GM23338 (cell line): ENCODE measurements around the gene PSTK. TPM values are rescaled to one million over a fixed set of nuclear protein-coding genes. Genes with fewer than 3 reads are reported as not detected.

Experiments
- ATAC-seq: fragments of 200-7000 bp; cut with Tn5 transposase; 3 replicates; pipeline ENCODE4 v1.9.1; 2020
- DNase-seq: peaks from one replicate; pipeline ENCODE4 v3.0.0-alpha.2; 2015; ENCODE audit warnings: low spot score
- H2AFZ ChIP-seq: fragments of 200-600 bp; sonication (generic); 2 replicates; pipeline ENCODE4 v1.8.0; 2016; ENCODE audit warnings: antibody characterized with exemption, mild to moderate bottlenecking, moderate library complexity
- H3F3A ChIP-seq: fragments of 200-600 bp; sonication (generic); replicated peaks from 2 replicates; pipeline ENCODE4 v1.8.0; 2017; ENCODE audit warnings: antibody characterized with exemption, mixed run types, low read depth
- H3K27ac ChIP-seq: fragments of 200-600 bp; sonication (generic); 2 replicates; pipeline ENCODE4 v1.6.1; 2016; ENCODE audit warnings: low read depth
- H3K27me3 ChIP-seq: fragments of 200-600 bp; sonication (generic); 2 replicates; pipeline ENCODE4 v1.8.0; 2016; ENCODE audit warnings: mild to moderate bottlenecking, mixed run types, moderate library complexity; ENCODE audit not compliant: insufficient read depth
- H3K36me3 ChIP-seq: fragments of 200-600 bp; sonication (generic); 2 replicates; pipeline ENCODE4 v1.8.0; 2016; ENCODE audit warnings: mild to moderate bottlenecking; ENCODE audit not compliant: insufficient read depth
- H3K4me1 ChIP-seq: fragments of 200-600 bp; sonication (generic); 2 replicates; pipeline ENCODE4 v1.8.0; 2016; ENCODE audit warnings: mild to moderate bottlenecking, moderate library complexity; ENCODE audit not compliant: insufficient read depth
- H3K4me2 ChIP-seq: fragments of 200-600 bp; sonication (generic); 2 replicates; pipeline ENCODE4 v1.7.1; 2017; ENCODE audit warnings: mixed run types
- H3K4me3 ChIP-seq: fragments of 200-600 bp; sonication (generic); 2 replicates; pipeline ENCODE4 v1.6.1; 2016; ENCODE audit warnings: mixed run types
- H3K79me2 ChIP-seq: fragments of 200-600 bp; sonication (generic); replicated peaks from 2 replicates; pipeline ENCODE4 v1.8.0; 2017; ENCODE audit warnings: mild to moderate bottlenecking; ENCODE audit not compliant: insufficient read depth
- H3K9me2 ChIP-seq: fragments of 200-600 bp; sonication (generic); 2 replicates; pipeline ENCODE4 v1.8.0; 2017; ENCODE audit not compliant: insufficient read depth
- H4K20me1 ChIP-seq: fragments of 200-600 bp; sonication (generic); replicated peaks from 2 replicates; pipeline ENCODE4 v1.8.0; 2017; ENCODE audit warnings: mild to moderate bottlenecking; ENCODE audit not compliant: insufficient read depth
- H3K27ac Mint-ChIP-seq: 2 replicates; pipeline ENCODE4 v1.8.0; 2020; ENCODE audit warnings: inconsistent platforms, mild to moderate bottlenecking, moderate library complexity, mixed read lengths
- H3K27me3 Mint-ChIP-seq: 3 replicates; pipeline ENCODE4 v1.8.0; 2022; ENCODE audit warnings: low read depth, mild to moderate bottlenecking, moderate library complexity, mixed read lengths, inconsistent platforms; ENCODE audit not compliant: insufficient read depth, poor library complexity
- H3K36me3 Mint-ChIP-seq: 3 replicates; pipeline ENCODE4 v1.8.0; 2021; ENCODE audit warnings: low read depth, mild to moderate bottlenecking, inconsistent platforms, moderate library complexity, mixed read lengths
- H3K4me1 Mint-ChIP-seq: 3 replicates; pipeline ENCODE4 v1.8.0; 2020; ENCODE audit warnings: mild to moderate bottlenecking, inconsistent platforms, mixed read lengths
- H3K4me3 Mint-ChIP-seq: 3 replicates; pipeline ENCODE4 v1.8.0; 2021; ENCODE audit warnings: moderate library complexity, mild to moderate bottlenecking, inconsistent platforms, mixed read lengths
- H3K9me3 Mint-ChIP-seq: 3 replicates; pipeline ENCODE4 v1.8.0; 2020; ENCODE audit warnings: moderate library complexity, mild to moderate bottlenecking, inconsistent platforms, mixed read lengths
- CTCF ChIP-seq, 2 experiments: fragments of 200-600 bp in 1 of 2; sonication (generic) in 1 of 2; conservative IDR thresholded peaks; 2 replicates each; pipeline versions ENCODE4 v1.5.1 to v1.6.1; 2016 to 2017; ENCODE audit warnings: antibody characterized with exemption in 2 of 2, low read depth in 2 of 2, mild to moderate bottlenecking in 2 of 2, moderate library complexity in 1 of 2
- ETS1 ChIP-seq: IDR thresholded peaks from 2 replicates; pipeline ENCODE4 v1.6.1; 2016; ENCODE audit warnings: antibody characterized with exemption
- EZH2 ChIP-seq: fragments of 200-600 bp; sonication (generic); IDR thresholded peaks from one replicate; pipeline ENCODE4 v1.8.0; 2017; ENCODE audit warnings: antibody characterized with exemption, mild to moderate bottlenecking, low read depth; ENCODE audit not compliant: unreplicated experiment
- EZH2phosphoT487 ChIP-seq: fragments of 200-600 bp; sonication (generic); IDR thresholded peaks from one replicate; pipeline ENCODE4 v1.8.1; 2018; ENCODE audit warnings: antibody characterized with exemption; ENCODE audit not compliant: unreplicated experiment
- JUNB ChIP-seq: IDR thresholded peaks from one replicate; pipeline ENCODE4 v1.6.1; 2016; ENCODE audit warnings: antibody characterized with exemption; ENCODE audit not compliant: unreplicated experiment
- NANOG ChIP-seq: IDR thresholded peaks from 2 replicates; pipeline ENCODE4 v1.6.1; 2016; ENCODE audit warnings: antibody characterized with exemption, borderline replicate concordance
- POLR2AphosphoS5 ChIP-seq: IDR thresholded peaks from 2 replicates; pipeline ENCODE4 v1.6.1; 2016; ENCODE audit warnings: antibody characterized with exemption, low read depth
- ZNF114 ChIP-seq: fragments of 250-450 bp; sonication (Bioruptor Pico); IDR thresholded peaks from 2 replicates; pipeline ENCODE4 v1.5.0; 2020; ENCODE audit warnings: mild to moderate bottlenecking, moderate library complexity
- ZNF331 ChIP-seq: fragments of 250-450 bp; sonication (Bioruptor Pico); IDR thresholded peaks from 2 replicates; pipeline ENCODE4 v1.5.0; 2020; ENCODE audit warnings: low read depth, mild to moderate bottlenecking, moderate library complexity
- ZNF462 ChIP-seq: fragments of 250-450 bp; sonication (Bioruptor Pico); IDR thresholded peaks from 2 replicates; pipeline ENCODE4 v1.5.0; 2020; ENCODE audit warnings: mild to moderate bottlenecking, moderate library complexity
- polyA plus RNA-seq: library from polyadenylated mRNA; unstranded; fragments of >200 nt; fragmentation: Nextera tagmentation; extraction: Ambion mirVana; gene quantifications from 2 replicates; pipeline ENCODE4 v1.2.1, GENCODE V29; 2016
- total RNA-seq: library from RNA; depleted of rRNA; stranded (reverse); fragments of >200 nt; shearing (Covaris generic); gene quantifications from 2 replicates; pipeline ENCODE4 v1.2.3, GENCODE V29; 2014

PSTK gene
- total and polyA plus RNA-seq, 2 experiments from 2014 or later = 2.3 to 9.3 TPM

GRCh38 chr10:123027861-123028260, 47.7 kb downstream of the PSTK start (continued):
- no peak for TF ChIP-seq EZH2
- no peak for TF ChIP-seq ZNF114 (CRISPR knock-in tag)

GRCh38 chr10:123031124-123031523, 50.9 kb downstream of the PSTK start:
- no peaks in the 10 kb centered on the region for H4K20me1 ChIP-seq
- H3K27me3 ChIP-seq = no peaks in the 10 kb centered on the region
- H3K27ac ChIP-seq = no peak overlapping the region
- peaks cover 13% of the 10 kb centered on the region for H3K4me1 ChIP-seq
- Mint-ChIP-seq H3K4me3 (no peak overlapping the region), H3K36me3 (peaks cover 9% of the 10 kb centered on the region; the same call in 1 of the 3 replicates), H3K27me3 (no peaks in the 10 kb centered on the region), H3K4me1 (peaks cover 16% of the 10 kb centered on the region; the same call in 2 of the 3 replicates), H3K9me3 (no peaks in the 10 kb centered on the region), H3K27ac (no peak overlapping the region)
- H3F3A ChIP-seq = no peaks in the 10 kb centered on the region
- H2AFZ ChIP-seq = no peak overlapping the region
- no peak overlapping the region for H3K4me3 ChIP-seq
- no peaks in the 10 kb centered on the region for H3K36me3 ChIP-seq
- no peak for DNase-seq
- H3K79me2 ChIP-seq = no peaks in the 10 kb centered on the region
- no peak for TF ChIP-seq EZH2phosphoT487
- no peak overlapping the region for H3K4me2 ChIP-seq
- no peak for ATAC-seq
- no peaks in the 10 kb centered on the region for H3K9me2 ChIP-seq

- no peak for ATAC-seq
- Histone ChIP-seq H3K9me2 (no peaks in the 10 kb centered on the region), H3K27ac (no peak overlapping the region), H3K36me3 (no peaks in the 10 kb centered on the region), H2AFZ (no peak overlapping the region), H3K4me2 (no peak overlapping the region), H3K79me2 (no peaks in the 10 kb centered on the region), H3K4me1 (peaks cover 9% of the 10 kb centered on the region; the same call in 1 of the 2 replicates), H3F3A (no peaks in the 10 kb centered on the region; the same call in 1 of the 2 replicates), H3K4me3 (no peak overlapping the region), H4K20me1 (no peaks in the 10 kb centered on the region), H3K27me3 (no peaks in the 10 kb centered on the region)
- H3K4me3 Mint-ChIP-seq = no peak overlapping the region
- peaks cover 12% of the 10 kb centered on the region for H3K4me1 Mint-ChIP-seq
- no peak for DNase-seq
- H3K27ac Mint-ChIP-seq = no peak overlapping the region
- H3K36me3 Mint-ChIP-seq = peaks cover 12% of the 10 kb centered on the region; the same call in 2 of the 3 replicates
- peaks cover 4% of the 10 kb centered on the region for H3K27me3 Mint-ChIP-seq
- no peaks in the 10 kb centered on the region for H3K9me3 Mint-ChIP-seq
- TF ChIP-seq CTCF (conservative IDR thresholded peaks at IDR 0.05; ENCODE audit: low read depth in 2 of 2) = no peak
- no peak for TF ChIP-seq NANOG
- TF ChIP-seq EZH2 = no peak
- TF ChIP-seq ZNF331 (CRISPR knock-in tag) = no peak
- TF ChIP-seq JUNB = no peak
- no peak for TF ChIP-seq ZNF462 (CRISPR knock-in tag)
- no peak for TF ChIP-seq ETS1
- TF ChIP-seq POLR2AphosphoS5 = no peak
Observed at GRCh38 chr10:123034332-123034731, 54.1 kb downstream of the PSTK start.
